Brain microvascular endothelial cell (primary cell): ENCODE results near the gene TEPSIN.

Experiments
- DNase-seq: peaks from one replicate; pipeline ENCODE4 v3.0.0-alpha.2; 2020
- H3K27ac ChIP-seq: fragments of 250-450 bp; sonication (Bioruptor Pico); 2 replicates; pipeline ENCODE4 v1.5.1; 2020; ENCODE audit warnings: mild to moderate bottlenecking, moderate library complexity
- H3K27me3 ChIP-seq: fragments of 250-450 bp; sonication (Bioruptor Pico); replicated peaks from 2 replicates; pipeline ENCODE4 v1.5.1; 2020; ENCODE audit warnings: mild to moderate bottlenecking
- H3K36me3 ChIP-seq: fragments of 250-450 bp; sonication (Bioruptor Pico); replicated peaks from 2 replicates; pipeline ENCODE4 v1.5.1; 2020; ENCODE audit warnings: mild to moderate bottlenecking
- H3K4me3 ChIP-seq: 2 replicates; pipeline ENCODE4 v1.5.1; 2011; ENCODE audit warnings: low read depth, mild to moderate bottlenecking, control low read depth, low read length, moderate library complexity
- CTCF ChIP-seq: IDR thresholded peaks from 2 replicates; pipeline ENCODE4 v1.5.1; 2011; ENCODE audit warnings: low read depth, mild to moderate bottlenecking, moderate library complexity, low read length, control low read depth, inconsistent platforms; ENCODE audit errors: missing control alignments
- in situ Hi-C: cut with HindIII; loops from 2 replicates; pipeline ENCODE4 v1.10.0; 2017; ENCODE audit warnings: low sequenced_read_pairs, low pct_ligation_motif_present

The TEPSIN gene

GRCh38 chr17:81234940-81235821 is 3.7 kb downstream of the TEPSIN start:
- no peak for DNase-seq
- in situ Hi-C loops, result no loop called here
- TF ChIP-seq CTCF, result no peak
- Histone ChIP-seq H3K4me3 (no peak overlapping the region), H3K36me3 (peaks cover 24% of the 10 kb centered on the region), H3K27ac (no peak overlapping the region), H3K27me3 (no peaks in the 10 kb centered on the region)

GRCh38 chr17:81234506-81234855 is 4.4 kb downstream of the TEPSIN start:
- TF ChIP-seq CTCF, result no peak
- H3K27me3 ChIP-seq, result no peaks in the 10 kb centered on the region
- H3K27ac ChIP-seq, result no peak overlapping the region
- in situ Hi-C loops, result no loop called here
- H3K36me3 ChIP-seq, result peaks cover 31% of the 10 kb centered on the region
- no peak for DNase-seq
- no peak overlapping the region for H3K4me3 ChIP-seq

- DNase-seq, result no peak
- no peaks in the 10 kb centered on the region for H3K27me3 ChIP-seq
- no peak for TF ChIP-seq CTCF
- H3K27ac ChIP-seq, result no peak overlapping the region
- H3K4me3 ChIP-seq, result no peak overlapping the region
- peaks cover 31% of the 10 kb centered on the region for H3K36me3 ChIP-seq
- in situ Hi-C loops, result no loop called here
Observed at GRCh38 chr17:81233811-81234505, 4.9 kb downstream of the TEPSIN start.

- Histone ChIP-seq H3K27me3 (no peaks in the 10 kb centered on the region), H3K27ac (no peak overlapping the region), H3K36me3 (peaks cover 33% of the 10 kb centered on the region), H3K4me3 (no peak overlapping the region)
- DNase-seq, result no peak
- in situ Hi-C loops, result no loop called here
- no peak for TF ChIP-seq CTCF
Observed at GRCh38 chr17:81233316-81233715, 5.5 kb downstream of the TEPSIN start.

- TF ChIP-seq CTCF, result no peak
- no peak overlapping the region for H3K4me3 ChIP-seq
- in situ Hi-C loops, result no loop called here
- DNase-seq, result no peak
- H3K27me3 ChIP-seq, result no peaks in the 10 kb centered on the region
- peaks cover 33% of the 10 kb centered on the region for H3K36me3 ChIP-seq
- no peak overlapping the region for H3K27ac ChIP-seq
Observed at GRCh38 chr17:81232616-81233241, 6.1 kb downstream of the TEPSIN start.
